ENCODE results near the gene HGD. TPM values are rescaled to one million over a fixed set of nuclear protein-coding genes. Genes with fewer than 3 reads are reported as not detected.

The HGD gene
- polyA plus RNA-seq, 3 donors, result 0.29 to 0.38 TPM; not detected in 1

GRCh38 chr3:120604382-120604781 lies 77.7 kb downstream of the HGD start:
- H3K79me2 ChIP-seq (ENCODE audit: insufficient read depth, low read length), result peaks cover 2% of the 10 kb centered on the region
- Mint-ChIP-seq H3K27ac (no peak overlapping the region), H3K9me3 (no peaks in the 10 kb centered on the region), H3K4me1 (no peaks in the 10 kb centered on the region), H3K27me3 (ENCODE audit: low read depth in 3 of 3) (peaks cover 0 to 3% (median 0%) of the 10 kb centered on the region in 3 donors), H3K36me3 (peaks cover 23 to 24% of the 10 kb centered on the region in 2 donors), H3K4me3 (no peak overlapping the region)
- no peak overlapping the region for H2AFZ ChIP-seq (ENCODE audit: insufficient read depth, low read depth, low read length, poor library complexity, severe bottlenecking)
- no peak overlapping the region for H3K27ac ChIP-seq (ENCODE audit: low read depth in 1 of 2, low read length in 2 of 2)
- H3K4me1 ChIP-seq (ENCODE audit: control insufficient read depth in 1 of 2, insufficient read depth in 2 of 2, low read length in 2 of 2), result no peaks in the 10 kb centered on the region
- H4K20me1 ChIP-seq (ENCODE audit: insufficient read depth, low read length), result peaks cover 4% of the 10 kb centered on the region
- no peak overlapping the region for H3K9ac ChIP-seq (ENCODE audit: insufficient read depth, low read length, poor library complexity, severe bottlenecking)
- no peak overlapping the region for H3K4me3 ChIP-seq (replicated peaks in 1 of 3; ENCODE audit: low read depth in 2 of 3, low read length in 3 of 3)
- no peak overlapping the region for H3K4me2 ChIP-seq (replicated peaks; ENCODE audit: extremely low read depth, low read length, poor library complexity, severe bottlenecking)
- no peaks in the 10 kb centered on the region for H3K9me3 ChIP-seq (replicated peaks in 1 of 2; ENCODE audit: control insufficient read depth in 1 of 2, insufficient read depth in 1 of 2, low read length in 2 of 2)
- no peaks in the 10 kb centered on the region for H3K27me3 ChIP-seq (ENCODE audit: control insufficient read depth in 2 of 2, insufficient read depth in 2 of 2, low read length in 2 of 2)
- TF ChIP-seq CTCF (IDR thresholded peaks at IDR 0.05), result no peak
- H3K36me3 ChIP-seq (replicated peaks in 1 of 2; ENCODE audit: control insufficient read depth in 1 of 2, insufficient read depth in 2 of 2, low read length in 2 of 2), result peaks cover 32 to 38% of the 10 kb centered on the region in 2 donors
- intact Hi-C loops (cut with micrococcal nuclease), result no loop called here
- DNase-seq, result no peak

GRCh38 chr3:120602682-120603081 lies 79.4 kb downstream of the HGD start:
- no peak for TF ChIP-seq CTCF (IDR thresholded peaks at IDR 0.05)
- intact Hi-C loops (cut with micrococcal nuclease), result no loop called here
- Histone ChIP-seq H3K4me1 (ENCODE audit: control insufficient read depth in 1 of 2, insufficient read depth in 2 of 2, low read length in 2 of 2) (peaks cover 0 to under 1% of the 10 kb centered on the region in 2 donors), H3K27me3 (ENCODE audit: control insufficient read depth in 2 of 2, insufficient read depth in 2 of 2, low read length in 2 of 2) (no peaks in the 10 kb centered on the region), H4K20me1 (ENCODE audit: insufficient read depth, low read length) (peaks cover 4% of the 10 kb centered on the region), H3K9me3 (replicated peaks in 1 of 2; ENCODE audit: control insufficient read depth in 1 of 2, insufficient read depth in 1 of 2, low read length in 2 of 2) (no peaks in the 10 kb centered on the region), H3K4me2 (replicated peaks; ENCODE audit: extremely low read depth, low read length, poor library complexity, severe bottlenecking) (no peak overlapping the region), H3K27ac (ENCODE audit: low read depth in 1 of 2, low read length in 2 of 2) (no peak overlapping the region), H3K79me2 (ENCODE audit: insufficient read depth, low read length) (peaks cover 18% of the 10 kb centered on the region), H3K9ac (ENCODE audit: insufficient read depth, low read length, poor library complexity, severe bottlenecking) (no peak overlapping the region), H3K36me3 (replicated peaks in 1 of 2; ENCODE audit: control insufficient read depth in 1 of 2, insufficient read depth in 2 of 2, low read length in 2 of 2) (peaks cover 49 to 55% of the 10 kb centered on the region in 2 donors), H2AFZ (ENCODE audit: insufficient read depth, low read depth, low read length, poor library complexity, severe bottlenecking) (no peak overlapping the region), H3K4me3 (replicated peaks in 1 of 3; ENCODE audit: low read depth in 2 of 3, low read length in 3 of 3) (no peak overlapping the region)
- peaks cover 0 to 3% (median 0%) of the 10 kb centered on the region in 3 donors for H3K27me3 Mint-ChIP-seq (ENCODE audit: low read depth in 3 of 3)
- peak overlapping the region in 1 of 7 donors; percentile 1 for H3K27ac Mint-ChIP-seq
- peaks cover 23 to 24% of the 10 kb centered on the region in 2 donors for H3K36me3 Mint-ChIP-seq
- peaks cover 6% of the 10 kb centered on the region for H3K4me1 Mint-ChIP-seq
- no CpG with 5 or more reads among the region's 2 CpGs for WGBS (ENCODE audit: insufficient coverage)
- no peak overlapping the region for H3K4me3 Mint-ChIP-seq
- no peak for DNase-seq
- H3K9me3 Mint-ChIP-seq, result no peaks in the 10 kb centered on the region

Data from CD14-positive monocyte (primary cell).